Skeletal muscle satellite cell (primary cell): Measurements from ENCODE around the gene CDC42SE2.

Experiments used
- H3K27me3 ChIP-seq: 2 replicates; pipeline ENCODE4 v1.7.0; 2013; ENCODE audit warnings: low read length; ENCODE audit not compliant: control insufficient read depth, insufficient read depth
- H3K36me3 ChIP-seq: 2 replicates; pipeline ENCODE4 v1.7.0; 2013; ENCODE audit warnings: mild to moderate bottlenecking, control low read depth, low read length; ENCODE audit not compliant: insufficient read depth
- H3K4me1 ChIP-seq: 2 replicates; pipeline ENCODE4 v1.7.0; 2013; ENCODE audit warnings: low read length; ENCODE audit not compliant: control insufficient read depth, insufficient read depth
- H3K4me2 ChIP-seq: 2 replicates; pipeline ENCODE4 v1.7.0; 2013; ENCODE audit warnings: mild to moderate bottlenecking, low read length
- H3K4me3 ChIP-seq: 2 replicates; pipeline ENCODE4 v1.7.0; 2013; ENCODE audit warnings: low read length
- H3K9ac ChIP-seq: 2 replicates; pipeline ENCODE4 v1.7.0; 2013; ENCODE audit warnings: mild to moderate bottlenecking, low read depth, low read length, moderate library complexity
- H3K9me3 ChIP-seq: replicated peaks from 2 replicates; pipeline ENCODE4 v1.7.0; 2013; ENCODE audit warnings: mild to moderate bottlenecking, control low read depth, low read length

Gene CDC42SE2

DNA sequence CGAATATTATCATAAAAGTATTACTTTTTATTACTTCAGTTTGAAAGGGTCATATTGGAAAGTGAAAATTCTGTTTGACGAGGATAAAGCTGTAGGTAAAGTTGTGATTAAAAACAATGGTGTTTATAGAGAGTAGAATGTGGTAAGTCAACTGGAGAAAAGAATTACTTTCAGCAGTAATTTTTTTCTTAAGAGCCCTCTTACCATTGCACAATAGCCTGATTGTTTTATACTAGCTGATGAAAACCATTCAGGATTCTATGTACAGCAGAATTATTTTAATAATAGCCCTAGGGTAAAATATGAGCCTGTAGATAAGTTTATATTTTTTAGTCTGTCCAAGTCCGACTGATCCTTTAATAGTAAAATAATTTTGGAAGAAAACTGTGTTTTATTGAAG lies 16.6 kb downstream of the CDC42SE2 start:
- H3K9me3 ChIP-seq: no peaks in the 10 kb centered on the region
- no peaks in the 10 kb centered on the region for H3K27me3 ChIP-seq
- H3K4me1 ChIP-seq: peaks cover 21% of the 10 kb centered on the region
- H3K4me3 ChIP-seq: no peak overlapping the region
- H3K4me2 ChIP-seq: no peak overlapping the region
- no peaks in the 10 kb centered on the region for H3K36me3 ChIP-seq
- no peak overlapping the region for H3K9ac ChIP-seq

DNA sequence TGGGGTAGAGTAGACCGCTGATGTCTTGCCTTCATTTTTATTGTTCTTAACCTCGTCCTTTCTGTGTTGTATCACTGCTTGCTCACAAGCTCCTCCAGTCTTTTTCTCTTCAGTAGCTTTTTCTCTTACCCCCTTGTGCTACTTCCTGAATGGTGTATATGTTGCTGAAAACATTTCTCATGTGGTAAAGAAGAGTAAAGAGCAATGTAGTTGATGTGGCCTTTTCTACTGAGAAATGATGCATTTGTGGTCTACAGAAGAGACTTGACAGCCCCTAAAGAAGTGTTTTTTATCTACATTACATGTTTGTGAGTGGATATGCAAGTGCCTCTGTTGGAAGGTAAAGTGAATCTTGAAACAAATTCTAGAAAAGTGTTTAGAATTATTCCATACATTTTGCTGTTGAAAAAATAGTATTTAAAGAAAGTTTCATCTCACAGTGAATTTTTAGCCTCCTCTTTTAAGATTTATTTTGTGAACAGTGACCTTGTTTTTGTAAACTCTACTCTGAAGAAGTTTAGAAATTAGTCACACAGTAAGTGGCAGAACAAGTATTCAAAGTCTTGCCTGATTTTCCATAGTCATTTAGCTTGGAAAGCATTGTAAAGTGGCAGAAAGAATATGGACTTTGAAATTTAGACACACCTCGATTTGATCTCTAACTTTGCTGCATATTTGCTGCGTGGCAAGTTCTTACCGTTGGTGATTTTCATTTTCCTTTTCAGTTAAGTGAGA lies 17.4 kb downstream of the CDC42SE2 start:
- H3K36me3 ChIP-seq: no peaks in the 10 kb centered on the region
- H3K27me3 ChIP-seq: no peaks in the 10 kb centered on the region
- no peaks in the 10 kb centered on the region for H3K9me3 ChIP-seq
- peak overlapping the region; percentile 18 for H3K9ac ChIP-seq
- H3K4me1 ChIP-seq: peaks cover 21% of the 10 kb centered on the region
- peak overlapping the region; percentile 21 for H3K4me3 ChIP-seq
- H3K4me2 ChIP-seq: peak overlapping the region; percentile 60

DNA sequence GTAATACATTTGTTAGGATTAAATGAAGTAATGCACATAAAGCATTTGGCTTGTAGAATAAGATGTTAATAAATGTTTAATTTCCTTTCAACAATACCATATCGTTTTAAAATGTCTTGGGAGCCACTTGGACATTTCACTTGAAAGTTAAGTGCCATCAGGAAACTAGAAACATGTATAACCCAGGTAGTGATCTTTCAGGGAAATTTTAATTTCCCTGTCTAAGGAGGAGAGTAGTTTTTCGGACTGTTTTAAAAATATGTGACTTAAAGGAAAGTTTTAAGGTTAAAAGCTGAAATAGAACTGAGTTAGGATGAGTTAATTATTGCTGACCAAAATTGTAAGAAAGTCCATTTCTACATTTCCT lies 18.0 kb downstream of the CDC42SE2 start:
- H3K9me3 ChIP-seq: no peaks in the 10 kb centered on the region
- H3K27me3 ChIP-seq: no peaks in the 10 kb centered on the region
- no peaks in the 10 kb centered on the region for H3K36me3 ChIP-seq
- H3K4me1 ChIP-seq: peaks cover 21% of the 10 kb centered on the region
- H3K9ac ChIP-seq: peak overlapping the region; percentile 18
- H3K4me2 ChIP-seq: peak overlapping the region; percentile 60
- peak overlapping the region; percentile 21 for H3K4me3 ChIP-seq

DNA sequence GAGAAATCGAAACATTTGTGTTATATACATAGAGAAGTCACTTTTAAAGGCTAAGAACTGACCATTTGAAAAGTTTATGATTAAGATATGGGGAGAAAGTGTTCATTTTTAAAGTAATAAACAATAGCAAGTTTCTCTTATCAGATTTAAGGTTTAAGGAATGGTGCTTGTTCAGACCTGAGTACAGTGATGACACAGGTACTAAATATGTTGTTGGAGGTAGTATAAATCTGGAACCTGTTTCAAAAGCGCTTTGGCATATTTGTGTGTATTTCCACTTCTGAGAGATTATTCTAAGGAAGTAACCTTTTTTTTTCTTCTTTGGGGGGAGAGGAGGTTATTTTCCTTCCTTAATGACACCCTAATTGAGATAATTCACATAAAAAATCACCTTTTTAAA lies 18.4 kb downstream of the CDC42SE2 start:
- no peaks in the 10 kb centered on the region for H3K27me3 ChIP-seq
- no peak overlapping the region for H3K4me3 ChIP-seq
- no peak overlapping the region for H3K9ac ChIP-seq
- no peak overlapping the region for H3K4me2 ChIP-seq
- H3K4me1 ChIP-seq: peaks cover 21% of the 10 kb centered on the region
- no peaks in the 10 kb centered on the region for H3K9me3 ChIP-seq
- H3K36me3 ChIP-seq: no peaks in the 10 kb centered on the region

DNA sequence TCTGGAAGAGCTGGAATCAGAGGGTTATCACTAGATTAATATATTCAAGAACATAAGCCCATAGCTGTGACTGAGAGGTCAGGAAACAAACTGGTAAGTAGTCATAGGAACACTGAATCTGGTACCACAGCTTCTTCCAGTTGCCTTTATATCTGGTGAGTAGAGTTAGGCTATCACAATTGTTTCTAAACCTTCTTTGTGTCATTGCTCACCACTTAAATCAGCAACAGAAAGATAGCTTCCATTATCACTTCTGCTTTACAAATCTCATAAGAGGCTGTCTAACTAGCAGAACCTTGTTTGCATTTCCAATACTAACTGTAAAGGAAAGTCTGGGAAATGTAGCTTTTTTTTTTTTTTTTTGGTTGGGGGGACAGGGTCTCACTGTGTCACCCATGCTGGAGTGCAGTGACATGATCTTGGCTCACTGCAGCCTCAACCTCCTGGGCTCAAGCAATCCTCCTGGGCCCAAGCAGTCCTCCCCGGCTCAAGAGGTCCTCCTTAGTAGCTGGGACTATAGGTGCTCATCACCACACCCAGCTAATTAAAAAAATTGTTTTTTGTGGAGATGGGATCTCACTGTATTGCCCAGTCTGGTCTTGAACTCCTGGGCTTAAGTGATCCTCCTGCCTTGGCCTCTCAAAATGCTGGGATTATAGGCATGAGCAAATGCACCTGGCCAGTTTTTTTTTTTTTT lies 22.0 kb downstream of the CDC42SE2 start:
- no peak overlapping the region for H3K4me3 ChIP-seq
- peaks cover 16% of the 10 kb centered on the region for H3K4me1 ChIP-seq
- H3K27me3 ChIP-seq: no peaks in the 10 kb centered on the region
- no peak overlapping the region for H3K4me2 ChIP-seq
- no peak overlapping the region for H3K9ac ChIP-seq
- no peaks in the 10 kb centered on the region for H3K9me3 ChIP-seq
- H3K36me3 ChIP-seq: no peaks in the 10 kb centered on the region

DNA sequence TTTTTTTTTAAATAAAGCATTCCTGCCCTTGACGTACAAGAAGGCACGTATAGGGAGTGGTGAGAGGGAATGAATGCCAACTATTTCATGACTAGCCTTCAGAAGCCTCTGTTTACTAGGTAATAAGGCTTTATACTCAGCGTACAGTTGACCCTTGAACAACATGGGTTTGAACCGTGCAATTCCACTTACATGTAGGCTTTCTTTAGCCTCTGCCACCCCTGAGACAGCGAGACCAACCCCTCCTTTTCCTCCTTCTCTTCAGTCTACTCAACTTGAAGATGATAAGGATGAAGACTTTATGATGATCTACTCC lies 22.5 kb downstream of the CDC42SE2 start:
- H3K4me3 ChIP-seq: no peak overlapping the region
- H3K9ac ChIP-seq: no peak overlapping the region
- no peaks in the 10 kb centered on the region for H3K27me3 ChIP-seq
- no peaks in the 10 kb centered on the region for H3K36me3 ChIP-seq
- peaks cover 11% of the 10 kb centered on the region for H3K4me1 ChIP-seq
- H3K4me2 ChIP-seq: no peak overlapping the region
- H3K9me3 ChIP-seq: no peaks in the 10 kb centered on the region

DNA sequence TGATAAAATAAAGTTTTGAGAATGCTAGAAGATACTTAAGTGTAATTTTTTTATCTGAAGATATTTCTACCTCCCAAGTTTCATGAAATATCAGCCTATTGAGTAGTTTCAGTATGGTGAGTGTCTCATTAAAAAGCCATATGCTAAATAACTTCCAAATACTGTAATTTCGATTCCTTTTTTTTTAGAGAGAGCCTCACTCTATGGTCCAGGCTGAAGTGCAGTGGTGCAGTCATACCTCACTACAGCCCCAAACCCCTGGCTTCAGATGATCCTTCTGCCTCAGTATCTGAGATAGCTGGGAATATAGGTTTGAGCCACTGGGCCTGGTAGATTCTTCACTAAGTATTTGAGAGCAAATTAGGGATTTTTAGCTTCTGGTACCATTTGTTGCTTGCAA lies 24.5 kb downstream of the CDC42SE2 start:
- no peaks in the 10 kb centered on the region for H3K9me3 ChIP-seq
- no peak overlapping the region for H3K4me2 ChIP-seq
- no peak overlapping the region for H3K4me3 ChIP-seq
- H3K9ac ChIP-seq: no peak overlapping the region
- no peaks in the 10 kb centered on the region for H3K36me3 ChIP-seq
- no peaks in the 10 kb centered on the region for H3K4me1 ChIP-seq
- no peaks in the 10 kb centered on the region for H3K27me3 ChIP-seq

DNA sequence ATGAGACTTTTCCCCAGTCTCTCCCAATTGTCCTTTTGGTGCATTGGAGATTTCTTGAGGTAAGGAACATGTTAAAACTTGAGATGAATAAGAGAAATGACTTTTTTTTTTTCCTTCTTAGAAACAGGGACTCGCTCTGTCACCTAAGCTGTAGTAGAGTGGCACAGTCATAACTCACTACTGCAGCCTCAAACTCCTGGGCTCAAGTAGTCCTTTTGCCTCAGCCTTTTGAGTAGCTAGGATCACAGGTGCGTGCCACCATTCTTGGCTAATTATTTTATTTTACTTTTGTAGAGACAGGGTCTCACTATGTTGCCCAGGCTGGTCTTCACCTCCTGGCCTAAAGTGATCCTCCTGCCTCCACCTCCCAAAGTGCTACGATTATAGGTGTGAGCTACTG lies 25.9 kb downstream of the CDC42SE2 start:
- no peaks in the 10 kb centered on the region for H3K9me3 ChIP-seq
- no peak overlapping the region for H3K4me2 ChIP-seq
- no peak overlapping the region for H3K9ac ChIP-seq
- no peaks in the 10 kb centered on the region for H3K4me1 ChIP-seq
- H3K27me3 ChIP-seq: no peaks in the 10 kb centered on the region
- no peak overlapping the region for H3K4me3 ChIP-seq
- no peaks in the 10 kb centered on the region for H3K36me3 ChIP-seq

DNA sequence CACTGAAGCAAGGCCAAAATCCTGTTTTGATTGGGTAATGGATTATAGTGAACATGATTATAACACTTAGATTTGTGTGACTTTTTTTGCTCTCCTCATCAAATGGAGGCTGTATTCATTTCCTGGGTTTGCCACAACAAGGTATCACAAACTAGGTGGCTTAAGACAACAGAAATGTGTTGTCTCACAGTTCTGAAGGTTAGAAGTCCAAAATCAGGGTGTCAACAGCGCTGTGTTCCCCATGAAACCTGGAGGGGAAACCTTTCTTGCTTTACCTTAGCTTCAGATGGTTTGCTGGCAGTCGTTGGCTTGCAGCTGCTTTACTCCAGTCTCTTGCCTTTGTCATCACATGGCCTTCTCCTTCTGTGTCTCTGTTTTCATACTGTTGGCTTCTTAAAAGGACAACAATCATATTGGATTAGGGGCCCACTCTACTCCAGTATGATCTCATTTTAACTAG lies 32.4 kb downstream of the CDC42SE2 start:
- no peak overlapping the region for H3K4me2 ChIP-seq
- no peak overlapping the region for H3K9ac ChIP-seq
- no peaks in the 10 kb centered on the region for H3K27me3 ChIP-seq
- H3K9me3 ChIP-seq: no peaks in the 10 kb centered on the region
- H3K4me1 ChIP-seq: no peaks in the 10 kb centered on the region
- H3K36me3 ChIP-seq: no peaks in the 10 kb centered on the region
- no peak overlapping the region for H3K4me3 ChIP-seq

DNA sequence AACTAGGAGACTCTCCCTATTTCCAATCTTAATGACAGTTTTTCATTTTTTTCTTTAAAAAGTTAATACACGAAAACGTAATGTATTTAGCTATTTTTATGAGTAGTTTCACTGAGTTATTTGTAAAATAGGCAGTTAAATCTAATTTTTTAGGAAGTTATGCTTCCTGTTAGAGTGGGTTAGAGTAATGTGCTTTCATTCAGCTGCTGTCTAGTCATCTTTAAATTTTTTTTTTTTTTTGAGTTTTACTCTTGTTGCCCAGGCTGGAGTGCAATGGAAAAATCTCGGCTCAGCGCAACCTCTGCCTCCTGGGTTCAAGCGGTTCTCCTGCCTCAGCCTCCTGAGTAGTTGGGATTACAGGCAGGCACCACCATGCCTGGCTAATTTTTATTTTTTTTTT lies 34.0 kb downstream of the CDC42SE2 start:
- no peak overlapping the region for H3K9ac ChIP-seq
- H3K4me1 ChIP-seq: no peaks in the 10 kb centered on the region

DNA sequence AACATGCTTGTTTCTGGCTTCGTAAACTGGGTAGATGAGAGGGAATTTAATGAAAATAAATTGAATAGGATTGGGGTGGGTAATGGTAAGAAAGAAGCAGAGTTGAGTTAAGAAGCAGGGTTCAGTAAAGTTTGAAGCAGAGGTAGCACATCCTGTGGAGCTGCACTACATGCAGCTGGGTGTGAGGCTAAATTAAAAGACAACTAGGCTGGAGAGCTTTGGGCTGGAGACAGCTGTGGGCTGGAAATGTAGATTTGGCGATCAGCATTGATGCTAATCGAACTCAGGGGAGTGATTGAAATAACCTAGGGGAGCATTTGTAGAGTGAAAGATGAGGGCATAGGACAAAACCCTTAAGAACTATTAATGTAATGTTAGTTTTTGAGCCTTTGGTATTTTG lies 35.6 kb downstream of the CDC42SE2 start:
- no peaks in the 10 kb centered on the region for H3K9me3 ChIP-seq
- H3K36me3 ChIP-seq: no peaks in the 10 kb centered on the region

More for the DNA sequence above, 34.0 kb downstream of the CDC42SE2 start:
- no peak overlapping the region for H3K4me2 ChIP-seq
- H3K27me3 ChIP-seq: no peaks in the 10 kb centered on the region
- H3K4me3 ChIP-seq: no peak overlapping the region
- H3K36me3 ChIP-seq: no peaks in the 10 kb centered on the region
- H3K9me3 ChIP-seq: no peaks in the 10 kb centered on the region

DNA sequence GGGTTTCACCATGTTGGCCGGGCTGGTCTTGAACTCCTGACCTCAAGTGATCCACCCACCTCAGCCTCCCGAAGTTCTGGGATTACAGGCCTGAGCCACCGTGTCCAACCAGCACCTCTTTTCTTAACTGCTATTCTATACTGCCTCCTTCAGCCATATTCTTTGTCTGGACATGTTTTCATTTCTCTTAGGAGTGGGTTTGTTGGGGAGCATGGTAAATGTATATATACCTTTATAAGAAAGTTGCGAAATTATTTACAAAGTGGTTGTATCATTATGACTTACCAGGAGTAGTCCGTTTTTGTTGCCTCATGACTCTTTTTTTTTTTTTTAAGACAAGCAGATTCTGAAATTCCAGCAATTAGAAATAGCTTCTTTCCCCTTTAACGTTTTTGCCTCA lies 38.7 kb downstream of the CDC42SE2 start:
- Histone ChIP-seq H3K9ac (no peak overlapping the region), H3K4me1 (peaks cover 2% of the 10 kb centered on the region)

More for the DNA sequence above, 35.6 kb downstream of the CDC42SE2 start:
- Histone ChIP-seq H3K4me3 (no peak overlapping the region), H3K9ac (no peak overlapping the region), H3K27me3 (no peaks in the 10 kb centered on the region), H3K4me1 (peaks cover 2% of the 10 kb centered on the region), H3K4me2 (no peak overlapping the region)

More for the DNA sequence above, 38.7 kb downstream of the CDC42SE2 start:
- Histone ChIP-seq H3K27me3 (no peaks in the 10 kb centered on the region), H3K9me3 (no peaks in the 10 kb centered on the region), H3K36me3 (no peaks in the 10 kb centered on the region), H3K4me3 (no peak overlapping the region), H3K4me2 (no peak overlapping the region)
